ENCODE results near the gene DKK3. TPM values are rescaled to one million over a fixed set of nuclear protein-coding genes. Genes with fewer than 3 reads are reported as not detected.

Gene DKK3
- total RNA-seq, 1 donor from 2014 or later = 307 TPM

GRCh38 chr11:11949482-11949881 is 58.9 kb downstream of the DKK3 start:
- Histone ChIP-seq H4K20me1 (ENCODE audit: insufficient read depth, low read length) (no peaks in the 10 kb centered on the region), H3K27ac (ENCODE audit: low read depth, low read length) (no peak overlapping the region), H3K9ac (ENCODE audit: low read length) (no peak overlapping the region), H2AFZ (ENCODE audit: low read depth, low read length) (no peak overlapping the region), H3K36me3 (ENCODE audit: insufficient read depth, low read length) (peaks cover 12% of the 10 kb centered on the region), H3K79me2 (ENCODE audit: insufficient read depth, low read length) (no peaks in the 10 kb centered on the region), H3K27me3 (ENCODE audit: insufficient read depth, low read length) (no peaks in the 10 kb centered on the region), H3K9me3 (ENCODE audit: insufficient read depth, low read depth, low read length) (no peaks in the 10 kb centered on the region), H3K4me3 (ENCODE audit: insufficient read depth, low read depth, low read length) (no peak overlapping the region), H3K4me1 (ENCODE audit: insufficient read depth, low read length) (peaks cover 5% of the 10 kb centered on the region), H3K4me2 (ENCODE audit: low read length) (no peak overlapping the region)
- DNase-seq (ENCODE audit: low read depth) (no peak), FAIRE-seq (no peak)
- peaks cover 3% of the 10 kb centered on the region for H3K36me3 Mint-ChIP-seq (ENCODE audit: low read depth, unreplicated experiment)
- H3K27me3 Mint-ChIP-seq (ENCODE audit: low read depth, unreplicated experiment) = no peaks in the 10 kb centered on the region
- TF ChIP-seq EZH2 (IDR thresholded peaks at IDR 0.05; ENCODE audit: insufficient read depth, low read length) (no peak), CTCF (IDR thresholded peaks at IDR 0.05; ENCODE audit: insufficient read depth, low read depth, low read length) (no peak)
- no peaks in the 10 kb centered on the region for H3K9me3 Mint-ChIP-seq (ENCODE audit: unreplicated experiment)
- H3K4me3 Mint-ChIP-seq (ENCODE audit: unreplicated experiment) = no peak overlapping the region
- H3K4me1 Mint-ChIP-seq (ENCODE audit: low read depth, unreplicated experiment) = no peaks in the 10 kb centered on the region
- H3K27ac Mint-ChIP-seq (ENCODE audit: unreplicated experiment) = no peak overlapping the region

GRCh38 chr11:11948242-11948947 is 60.0 kb downstream of the DKK3 start:
- DNase-seq (ENCODE audit: low read depth) (no peak), FAIRE-seq (no peak)
- Histone ChIP-seq H3K9me3 (ENCODE audit: insufficient read depth, low read depth, low read length) (no peaks in the 10 kb centered on the region), H3K36me3 (ENCODE audit: insufficient read depth, low read length) (peaks cover 13% of the 10 kb centered on the region), H3K4me3 (ENCODE audit: insufficient read depth, low read depth, low read length) (no peak overlapping the region), H3K4me1 (ENCODE audit: insufficient read depth, low read length) (peaks cover 5% of the 10 kb centered on the region), H2AFZ (ENCODE audit: low read depth, low read length) (no peak overlapping the region), H4K20me1 (ENCODE audit: insufficient read depth, low read length) (no peaks in the 10 kb centered on the region), H3K27me3 (ENCODE audit: insufficient read depth, low read length) (no peaks in the 10 kb centered on the region), H3K27ac (ENCODE audit: low read depth, low read length) (no peak overlapping the region), H3K79me2 (ENCODE audit: insufficient read depth, low read length) (no peaks in the 10 kb centered on the region), H3K4me2 (ENCODE audit: low read length) (no peak overlapping the region), H3K9ac (ENCODE audit: low read length) (no peak overlapping the region)
- H3K36me3 Mint-ChIP-seq (ENCODE audit: low read depth, unreplicated experiment) = peaks cover 2% of the 10 kb centered on the region
- H3K27me3 Mint-ChIP-seq (ENCODE audit: low read depth, unreplicated experiment) = no peaks in the 10 kb centered on the region
- no peaks in the 10 kb centered on the region for H3K9me3 Mint-ChIP-seq (ENCODE audit: unreplicated experiment)
- H3K4me1 Mint-ChIP-seq (ENCODE audit: low read depth, unreplicated experiment) = no peaks in the 10 kb centered on the region
- no peak for TF ChIP-seq EZH2 (IDR thresholded peaks at IDR 0.05; ENCODE audit: insufficient read depth, low read length)
- no peak for TF ChIP-seq CTCF (IDR thresholded peaks at IDR 0.05; ENCODE audit: insufficient read depth, low read depth, low read length)
- H3K27ac Mint-ChIP-seq (ENCODE audit: unreplicated experiment) = no peak overlapping the region
- no peak overlapping the region for H3K4me3 Mint-ChIP-seq (ENCODE audit: unreplicated experiment)

- no peak for FAIRE-seq
- H3K36me3 Mint-ChIP-seq (ENCODE audit: low read depth, unreplicated experiment) = peaks cover 1% of the 10 kb centered on the region
These were observed 60.6 kb downstream of the DKK3 start for GRCh38 chr11:11947825-11948224.

More at GRCh38 chr11:11947825-11948224, 60.6 kb downstream of the DKK3 start:
- H3K4me1 Mint-ChIP-seq (ENCODE audit: low read depth, unreplicated experiment) = no peaks in the 10 kb centered on the region
- TF ChIP-seq EZH2 (IDR thresholded peaks at IDR 0.05; ENCODE audit: insufficient read depth, low read length) = no peak
- no peak for TF ChIP-seq CTCF (IDR thresholded peaks at IDR 0.05; ENCODE audit: insufficient read depth, low read depth, low read length)
- no peaks in the 10 kb centered on the region for H3K79me2 ChIP-seq (ENCODE audit: insufficient read depth, low read length)
- no peak overlapping the region for H3K27ac ChIP-seq (ENCODE audit: low read depth, low read length)
- no peak overlapping the region for H3K4me3 Mint-ChIP-seq (ENCODE audit: unreplicated experiment)
- no peaks in the 10 kb centered on the region for H4K20me1 ChIP-seq (ENCODE audit: insufficient read depth, low read length)
- DNase-seq (ENCODE audit: low read depth) = no peak
- H3K4me3 ChIP-seq (ENCODE audit: insufficient read depth, low read depth, low read length) = no peak overlapping the region
- no peaks in the 10 kb centered on the region for H3K27me3 Mint-ChIP-seq (ENCODE audit: low read depth, unreplicated experiment)
- peaks cover 5% of the 10 kb centered on the region for H3K4me1 ChIP-seq (ENCODE audit: insufficient read depth, low read length)
- no peaks in the 10 kb centered on the region for H3K9me3 ChIP-seq (ENCODE audit: insufficient read depth, low read depth, low read length)
- no peak overlapping the region for H3K4me2 ChIP-seq (ENCODE audit: low read length)
- peaks cover 10% of the 10 kb centered on the region for H3K36me3 ChIP-seq (ENCODE audit: insufficient read depth, low read length)
- no peak overlapping the region for H3K27ac Mint-ChIP-seq (ENCODE audit: unreplicated experiment)
- no peaks in the 10 kb centered on the region for H3K9me3 Mint-ChIP-seq (ENCODE audit: unreplicated experiment)
- no peak overlapping the region for H2AFZ ChIP-seq (ENCODE audit: low read depth, low read length)
- no peak overlapping the region for H3K9ac ChIP-seq (ENCODE audit: low read length)
- no peaks in the 10 kb centered on the region for H3K27me3 ChIP-seq (ENCODE audit: insufficient read depth, low read length)
